Glutamatergic neuron (in vitro differentiated cells): ENCODE data around the gene KRT13. TPM values are rescaled to one million over a fixed set of nuclear protein-coding genes. Genes with fewer than 3 reads are reported as not detected.
A peak's percentile ranks its signal among the peaks of the same experiment; 100 is the strongest.

Source experiments
- DNase-seq: peaks from one replicate; pipeline ENCODE4 v3.0.0; 2022
- H3K27ac Mint-ChIP-seq: one replicate; pipeline ENCODE4 v1.8.0; 2020; ENCODE audit warnings: mild to moderate bottlenecking, mixed read lengths, inconsistent platforms; ENCODE audit not compliant: unreplicated experiment
- H3K27me3 Mint-ChIP-seq: one replicate; pipeline ENCODE4 v1.8.0; 2020; ENCODE audit warnings: mild to moderate bottlenecking, moderate library complexity, mixed read lengths, inconsistent platforms; ENCODE audit not compliant: unreplicated experiment
- H3K36me3 Mint-ChIP-seq: one replicate; pipeline ENCODE4 v1.8.0; 2020; ENCODE audit warnings: mild to moderate bottlenecking, mixed read lengths, inconsistent platforms; ENCODE audit not compliant: unreplicated experiment
- H3K4me1 Mint-ChIP-seq: one replicate; pipeline ENCODE4 v1.8.0; 2020; ENCODE audit warnings: mild to moderate bottlenecking, low read depth, mixed read lengths, inconsistent platforms; ENCODE audit not compliant: unreplicated experiment
- H3K4me3 Mint-ChIP-seq: one replicate; pipeline ENCODE4 v1.8.0; 2020; ENCODE audit warnings: mild to moderate bottlenecking, mixed read lengths, inconsistent platforms; ENCODE audit not compliant: unreplicated experiment
- H3K9me3 Mint-ChIP-seq: one replicate; pipeline ENCODE4 v1.8.0; 2020; ENCODE audit warnings: mild to moderate bottlenecking, moderate library complexity, mixed read lengths, inconsistent platforms; ENCODE audit not compliant: unreplicated experiment
- total RNA-seq: library from RNA; stranded (reverse); fragmentation: NEBNext Ultra II Directional; extraction: Animal tissue kit (Norgen Biotek cat#: 25700); gene quantifications from one replicate; pipeline ENCODE4 v1.2.1, GENCODE V29; 2021; ENCODE audit not compliant: unreplicated experiment
- TF ChIP-seq, protein P1 (sequence below): fragments of 200-600 bp; sonication (generic); IDR thresholded peaks from one replicate; pipeline ENCODE4 v1.5.0; 2021; ENCODE audit not compliant: partially characterized antibody, unreplicated experiment

KRT13 gene
- total RNA-seq, 1 donor from 2014 or later = not detected

DNA sequence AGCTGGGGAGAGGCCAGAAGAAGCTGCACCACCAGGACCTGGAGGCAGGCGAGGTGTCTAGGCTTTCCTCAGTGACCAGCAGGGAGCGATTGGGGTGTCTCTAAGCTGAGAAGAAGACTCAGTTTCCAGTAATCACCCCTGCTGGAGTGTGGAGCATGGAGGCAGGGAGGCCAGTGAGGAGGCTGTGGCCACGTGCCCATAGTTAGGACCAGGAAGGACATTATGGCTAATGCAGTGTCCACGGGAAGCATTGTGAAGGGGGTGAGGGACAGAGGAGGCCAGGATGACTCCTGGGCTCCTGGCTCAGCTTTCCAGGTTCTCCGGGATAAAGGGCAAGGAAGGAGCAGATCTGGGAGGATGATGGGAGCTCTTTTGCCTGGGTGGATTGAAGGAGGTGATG, 5.7 kb downstream of the KRT13 start:
- peaks cover 1% of the 10 kb centered on the region for H3K9me3 Mint-ChIP-seq
- peaks cover 18% of the 10 kb centered on the region for H3K27me3 Mint-ChIP-seq
- no peak for DNase-seq
- H3K4me1 Mint-ChIP-seq = peaks cover 4% of the 10 kb centered on the region
- TF ChIP-seq, protein P1, sequence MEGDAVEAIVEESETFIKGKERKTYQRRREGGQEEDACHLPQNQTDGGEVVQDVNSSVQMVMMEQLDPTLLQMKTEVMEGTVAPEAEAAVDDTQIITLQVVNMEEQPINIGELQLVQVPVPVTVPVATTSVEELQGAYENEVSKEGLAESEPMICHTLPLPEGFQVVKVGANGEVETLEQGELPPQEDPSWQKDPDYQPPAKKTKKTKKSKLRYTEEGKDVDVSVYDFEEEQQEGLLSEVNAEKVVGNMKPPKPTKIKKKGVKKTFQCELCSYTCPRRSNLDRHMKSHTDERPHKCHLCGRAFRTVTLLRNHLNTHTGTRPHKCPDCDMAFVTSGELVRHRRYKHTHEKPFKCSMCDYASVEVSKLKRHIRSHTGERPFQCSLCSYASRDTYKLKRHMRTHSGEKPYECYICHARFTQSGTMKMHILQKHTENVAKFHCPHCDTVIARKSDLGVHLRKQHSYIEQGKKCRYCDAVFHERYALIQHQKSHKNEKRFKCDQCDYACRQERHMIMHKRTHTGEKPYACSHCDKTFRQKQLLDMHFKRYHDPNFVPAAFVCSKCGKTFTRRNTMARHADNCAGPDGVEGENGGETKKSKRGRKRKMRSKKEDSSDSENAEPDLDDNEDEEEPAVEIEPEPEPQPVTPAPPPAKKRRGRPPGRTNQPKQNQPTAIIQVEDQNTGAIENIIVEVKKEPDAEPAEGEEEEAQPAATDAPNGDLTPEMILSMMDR = no peak
- no peak overlapping the region for H3K27ac Mint-ChIP-seq
- H3K4me3 Mint-ChIP-seq = no peak overlapping the region
- no peaks in the 10 kb centered on the region for H3K36me3 Mint-ChIP-seq

GRCh38 chr17:41498276-41498675, 7.1 kb downstream of the KRT13 start:
- TF ChIP-seq, protein P1 = no peak
- Mint-ChIP-seq H3K36me3 (no peaks in the 10 kb centered on the region), H3K27ac (no peak overlapping the region), H3K4me1 (peaks cover 4% of the 10 kb centered on the region), H3K27me3 (peaks cover 18% of the 10 kb centered on the region), H3K9me3 (peaks cover 1% of the 10 kb centered on the region), H3K4me3 (no peak overlapping the region)
- DNase-seq = no peak

DNA sequence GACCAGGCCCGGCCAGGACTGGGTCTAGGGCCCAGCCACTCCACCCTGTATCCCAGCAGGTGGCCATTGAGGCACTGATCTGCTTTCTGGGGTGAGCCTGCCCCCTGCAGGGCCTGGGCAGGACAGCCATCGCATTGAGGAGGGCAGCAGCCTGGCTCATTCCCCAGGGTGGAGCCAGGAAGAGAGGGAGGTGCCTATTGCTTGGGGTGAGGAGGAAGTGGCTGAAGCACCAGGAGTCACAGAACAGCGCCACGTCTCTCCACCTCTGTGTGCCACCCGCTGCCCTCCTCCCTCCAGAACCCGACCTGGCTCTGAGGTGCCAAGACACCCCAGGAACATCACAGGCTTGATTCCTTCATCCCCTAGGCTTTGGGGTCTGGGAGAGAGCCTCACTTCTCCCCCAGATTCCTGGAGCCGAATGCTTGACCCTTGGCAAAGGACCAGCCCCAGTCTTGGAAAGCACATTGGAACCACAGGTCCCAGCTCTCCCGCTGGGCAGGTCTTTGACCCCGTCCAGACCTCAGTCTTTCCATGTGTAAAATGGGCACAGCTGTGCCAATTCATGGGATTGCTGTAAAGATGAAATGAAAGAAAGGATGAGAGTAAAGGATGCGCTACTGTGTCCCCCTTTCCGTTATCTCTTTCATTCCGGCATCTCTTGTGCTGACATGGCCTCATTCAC, 8.5 kb downstream of the KRT13 start:
- peaks cover 1% of the 10 kb centered on the region for H3K9me3 Mint-ChIP-seq
- peak; percentile 54 for DNase-seq
- H3K4me1 Mint-ChIP-seq = peaks cover 4% of the 10 kb centered on the region
- no peaks in the 10 kb centered on the region for H3K36me3 Mint-ChIP-seq
- H3K27me3 Mint-ChIP-seq = peaks cover 18% of the 10 kb centered on the region
- TF ChIP-seq, protein P1 = peak; percentile 49
- no peak overlapping the region for H3K4me3 Mint-ChIP-seq
- H3K27ac Mint-ChIP-seq = no peak overlapping the region

GRCh38 chr17:41494524-41494923, 10.9 kb downstream of the KRT13 start:
- H3K27me3 Mint-ChIP-seq = peaks cover 13% of the 10 kb centered on the region
- H3K4me3 Mint-ChIP-seq = no peak overlapping the region
- H3K4me1 Mint-ChIP-seq = peaks cover 4% of the 10 kb centered on the region
- no peaks in the 10 kb centered on the region for H3K36me3 Mint-ChIP-seq
- no peaks in the 10 kb centered on the region for H3K9me3 Mint-ChIP-seq
- TF ChIP-seq, protein P1 = no peak
- H3K27ac Mint-ChIP-seq = no peak overlapping the region
- no peak for DNase-seq

- H3K4me1 Mint-ChIP-seq = peaks cover 4% of the 10 kb centered on the region
- DNase-seq = no peak
Observed at GRCh38 chr17:41492771-41493170, 12.6 kb downstream of the KRT13 start.

More at GRCh38 chr17:41492771-41493170, 12.6 kb downstream of the KRT13 start:
- Mint-ChIP-seq H3K9me3 (no peaks in the 10 kb centered on the region), H3K27ac (no peak overlapping the region), H3K36me3 (no peaks in the 10 kb centered on the region), H3K27me3 (peaks cover 7% of the 10 kb centered on the region), H3K4me3 (no peak overlapping the region)
- TF ChIP-seq, protein P1 = no peak
